MV-4-11 (cell line): ENCODE data around the gene ZNF689.
"Not testable (repeated sequence)": the region's sequence is repeated elsewhere in the genome, so short reads cannot be mapped to it uniquely, and the experiment has no call there.

ENCODE experiments used
- DNase-seq: peaks from one replicate; lab custom pipeline; 2025; lab: John Stamatoyannopoulos, UW

Gene ZNF689

DNA sequence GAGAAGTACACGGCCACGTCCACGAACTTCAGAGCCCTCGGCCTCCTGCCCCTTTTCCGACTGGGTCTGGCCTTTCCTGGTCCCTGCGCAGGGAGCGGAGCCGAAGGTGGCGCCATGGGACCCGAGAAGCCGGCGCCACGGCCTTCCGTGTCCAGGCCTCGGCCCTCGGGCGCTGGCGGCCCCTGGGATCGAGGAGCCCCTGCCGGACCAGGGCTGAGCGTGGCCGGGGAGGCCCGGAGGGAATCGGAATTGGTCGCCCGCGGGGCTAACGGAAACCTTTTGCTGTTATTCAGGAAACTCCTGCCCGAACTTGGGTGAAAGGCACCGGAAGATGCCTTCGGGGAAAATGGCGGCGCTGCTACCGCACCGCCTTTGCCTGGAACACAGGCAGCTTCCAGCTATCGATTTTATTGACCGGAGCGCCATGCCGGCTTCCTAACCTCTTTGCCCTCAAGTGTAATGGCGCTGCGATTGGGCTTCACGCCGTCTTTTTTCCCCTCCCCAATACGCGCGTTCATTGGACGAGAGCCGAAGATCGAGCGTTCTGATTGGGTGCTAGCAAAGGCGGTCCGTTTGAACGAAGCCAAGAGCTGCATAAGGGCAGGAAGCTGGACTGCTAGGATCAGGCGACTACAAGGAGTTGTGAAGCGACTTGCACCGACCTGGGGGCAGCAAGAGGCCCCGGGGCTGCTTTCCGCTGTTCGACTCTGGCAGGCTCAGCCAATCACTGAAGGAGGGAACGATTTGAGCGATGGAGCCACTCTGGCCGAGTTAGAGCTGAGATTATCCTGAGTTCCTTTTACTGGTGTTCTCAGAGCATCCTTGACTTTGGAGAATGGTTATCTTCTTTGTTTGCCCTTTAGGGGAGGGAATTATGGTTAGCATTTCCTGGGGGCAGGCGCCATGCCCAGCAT lies at the start of gene ZNF689:
TSS of gene ZNF689 (minus strand) at position 464 of the 914 bp plus-strand sequence. CDS start at position 116, 348 bp downstream.
- DNase-seq, result peak; percentile 96

DNA sequence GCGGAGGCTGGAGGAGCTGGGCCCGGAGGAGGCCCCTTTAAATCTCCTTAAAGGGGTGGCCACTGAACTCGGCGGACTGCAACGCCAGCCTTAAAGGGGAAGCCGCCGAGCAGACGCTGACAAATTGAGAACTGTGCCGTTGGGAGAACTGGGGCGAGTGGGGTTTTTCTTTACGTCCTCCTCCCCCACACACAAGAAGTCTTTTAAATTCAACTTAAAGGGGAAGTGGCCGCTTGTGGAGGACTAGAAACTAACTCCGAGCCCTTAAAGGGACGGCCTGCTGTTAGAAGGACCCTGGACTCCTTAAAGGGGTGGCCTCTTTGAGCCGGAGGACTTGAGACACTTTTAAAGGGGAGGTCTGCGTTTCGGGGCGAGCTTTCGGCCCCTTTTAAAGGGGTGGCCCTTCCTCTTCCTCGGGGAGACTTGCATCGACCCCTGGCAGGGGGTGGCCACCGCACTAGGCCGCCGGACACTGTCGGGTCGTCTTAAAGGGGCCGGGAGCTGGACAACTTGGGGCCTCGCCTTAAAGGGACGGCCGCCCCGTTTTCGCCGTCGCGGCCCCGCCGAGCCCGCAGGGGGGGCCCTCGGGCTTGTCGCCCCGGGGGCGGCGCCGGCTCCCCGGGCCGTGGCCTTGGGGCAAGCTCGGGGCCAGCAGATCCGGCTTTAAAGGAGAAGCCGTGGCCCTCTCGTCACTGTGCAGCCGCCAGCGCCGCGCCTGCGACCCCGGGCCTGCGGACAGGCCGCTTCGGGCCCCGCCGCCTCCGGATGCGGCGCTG lies 48.7 kb upstream of the ZNF689 start:
- DNase-seq, result peak; percentile 98

DNA sequence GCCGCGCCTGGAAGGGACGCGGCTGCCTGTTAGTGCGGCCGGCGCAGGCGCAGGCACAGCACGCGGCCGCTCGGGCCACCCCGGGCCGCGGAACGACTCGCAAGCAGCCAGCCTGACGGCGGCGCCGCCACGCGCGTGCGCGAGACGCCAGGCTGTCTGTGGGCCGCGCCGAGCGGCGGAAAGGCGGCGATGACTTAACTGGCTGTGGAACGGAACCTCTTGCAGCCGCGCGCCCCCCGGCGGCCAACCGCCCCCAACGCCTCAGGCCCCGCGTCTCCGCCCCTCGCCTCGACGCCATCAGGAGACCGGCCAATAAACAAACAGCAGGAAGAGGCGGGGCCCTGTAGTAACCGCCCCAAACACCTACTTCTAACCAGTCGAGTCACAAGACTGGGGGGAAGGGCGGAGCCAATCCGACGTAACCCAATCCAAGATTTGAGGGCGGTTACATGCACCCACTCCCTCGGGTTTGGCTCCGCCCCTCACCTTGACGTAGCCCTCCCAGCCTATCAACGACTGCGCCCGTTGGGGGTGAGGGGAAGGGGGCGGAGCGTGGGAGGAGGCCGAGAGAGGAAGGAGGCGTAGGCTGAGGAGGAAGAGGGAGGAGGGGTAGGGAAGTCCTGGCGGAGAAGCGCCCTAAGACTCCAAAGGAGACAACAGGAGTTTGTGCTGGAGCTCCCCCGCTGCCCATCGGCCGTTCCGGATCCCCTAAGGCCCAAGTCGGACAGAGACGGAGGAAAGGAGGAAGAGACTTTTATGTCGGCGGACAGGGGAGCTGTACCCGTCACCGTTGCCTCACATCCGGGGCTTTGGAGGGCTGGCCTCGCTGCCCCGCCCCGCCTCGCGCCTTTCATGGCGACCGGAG lies 47.9 kb upstream of the ZNF689 start, which contains the start of gene FBRS:
TSS of gene FBRS (plus strand) at position 566 of the 865 bp plus-strand sequence. CDS start 1,088 bp downstream, outside the sequence.
- peak; percentile 100 for DNase-seq

DNA sequence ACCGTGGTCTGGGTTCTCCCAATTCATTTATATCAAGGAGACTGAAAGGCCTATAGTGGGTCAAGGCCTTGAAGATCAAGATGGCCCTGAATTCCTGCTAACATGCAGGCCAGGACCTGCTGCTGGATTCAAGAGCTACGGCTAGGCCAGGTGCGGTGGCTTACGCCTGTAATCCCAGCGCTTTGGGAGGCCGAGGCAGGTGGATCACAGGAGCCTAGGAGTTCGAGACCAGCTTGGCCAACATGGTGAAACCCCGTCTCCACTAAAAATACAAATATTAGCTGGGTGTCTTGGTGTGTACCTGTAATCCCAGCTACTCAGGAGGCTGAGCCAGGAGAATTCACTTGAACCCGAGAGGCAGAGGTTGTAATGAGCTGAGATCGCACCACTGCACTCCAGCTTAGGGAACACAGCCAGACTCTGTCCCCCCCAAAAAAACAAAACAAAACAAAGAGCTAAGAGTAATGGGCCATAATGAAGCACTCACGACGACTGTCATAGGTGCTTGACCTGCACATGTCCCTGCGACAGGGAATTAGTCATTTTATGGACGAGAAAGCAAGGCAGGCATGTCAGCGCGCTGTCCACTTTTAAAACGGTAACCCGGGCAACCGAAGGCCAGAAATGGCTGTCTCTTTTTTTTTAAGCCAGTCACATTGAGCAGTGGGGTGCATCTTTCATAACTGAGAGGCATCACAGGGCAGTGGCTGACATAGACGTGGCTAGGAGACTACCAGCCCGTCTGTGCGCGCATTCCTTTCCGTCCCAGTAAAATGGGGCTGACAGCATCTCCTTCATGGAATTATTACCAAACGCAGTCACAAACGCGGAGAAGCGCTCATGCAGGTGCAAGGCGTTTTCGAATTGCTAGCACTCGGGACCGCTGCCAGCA lies 47.0 kb upstream of the ZNF689 start:
- DNase-seq, result no peak

DNA sequence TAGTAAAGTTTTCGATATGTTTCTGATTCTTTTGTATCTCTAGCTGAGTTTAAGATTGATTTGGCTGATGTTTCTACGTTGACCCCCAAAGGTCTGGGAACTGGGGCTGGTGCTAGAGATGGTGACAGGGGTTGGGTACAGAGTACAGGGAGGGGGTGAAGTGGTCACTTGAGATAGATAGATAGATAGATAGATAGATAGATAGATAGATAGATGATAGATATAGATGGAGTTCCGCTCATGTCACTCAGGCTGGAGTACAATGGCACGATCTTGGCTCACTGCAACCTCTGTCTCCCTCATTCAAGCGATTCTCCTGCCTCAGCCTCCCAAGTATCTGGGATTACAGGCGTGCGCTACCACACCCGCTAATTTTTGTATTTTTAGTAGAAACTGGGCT lies 46.2 kb upstream of the ZNF689 start:
- DNase-seq, result no peak

DNA sequence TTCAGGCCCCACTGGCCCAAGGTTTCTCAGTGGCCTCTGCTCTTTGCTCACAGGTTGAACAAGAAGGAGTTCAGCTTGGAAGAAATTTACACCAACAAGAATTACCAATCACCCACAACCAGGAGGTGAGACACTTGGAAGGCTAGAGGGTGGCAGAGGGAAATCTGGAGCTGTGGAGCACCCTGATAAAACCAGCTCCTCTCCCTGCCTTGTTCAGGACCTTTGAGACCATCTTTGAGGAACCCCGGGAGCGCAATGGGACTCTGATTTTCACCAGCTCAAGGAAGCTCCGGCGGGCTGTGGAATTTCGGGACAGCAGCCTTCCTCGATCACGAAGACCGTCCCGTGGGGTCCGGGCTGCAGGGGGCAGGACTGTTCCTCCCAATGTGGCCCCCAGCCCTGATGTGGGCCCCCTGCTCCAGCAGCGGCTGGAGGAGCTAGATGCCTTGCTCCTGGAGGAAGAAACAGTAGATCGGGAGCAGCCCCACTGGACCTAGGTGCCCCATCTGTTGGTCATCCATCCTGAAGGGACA lies 45.7 kb upstream of the ZNF689 start:
- no peak for DNase-seq

DNA sequence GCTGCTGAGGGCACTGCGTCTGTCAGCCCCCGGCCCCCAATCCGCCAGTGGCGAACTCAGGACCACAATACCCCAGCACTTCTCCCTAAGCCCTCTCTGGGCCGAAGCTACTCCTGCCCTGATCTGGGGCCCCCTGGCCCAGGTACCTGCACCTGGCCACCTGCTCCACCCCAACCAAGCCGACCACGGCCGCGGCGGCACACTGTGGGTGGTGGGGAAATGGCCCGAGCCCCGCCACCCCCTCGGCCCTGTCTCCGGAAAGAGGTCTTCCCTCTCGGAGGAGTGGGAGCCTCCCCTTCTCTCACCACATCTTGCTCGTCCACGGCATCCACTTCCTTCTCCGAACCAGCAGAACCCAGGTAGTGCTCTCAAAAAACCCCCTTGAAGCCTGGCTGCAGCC lies 44.7 kb upstream of the ZNF689 start:
- DNase-seq, result no peak

DNA sequence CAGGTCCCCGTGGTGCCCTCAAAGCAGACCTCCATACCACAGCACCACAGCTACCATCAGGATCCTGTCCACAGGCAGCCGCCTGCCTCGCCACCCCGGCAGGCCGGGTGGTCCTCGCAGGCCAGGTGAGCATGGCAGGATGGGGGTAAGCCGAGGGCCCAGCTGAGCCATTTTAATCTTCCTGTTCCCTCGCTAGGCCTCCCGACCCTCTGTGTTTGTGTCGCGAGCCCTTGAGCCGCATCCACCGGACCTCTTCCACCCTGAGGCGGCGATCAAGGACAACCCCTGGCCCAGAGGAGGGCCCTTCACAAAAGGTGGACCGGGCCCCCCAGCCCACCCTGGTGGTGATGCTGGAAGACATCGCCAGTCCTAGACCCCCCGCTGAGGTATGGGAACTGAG lies 42.5 kb upstream of the ZNF689 start:
- no peak for DNase-seq

DNA sequence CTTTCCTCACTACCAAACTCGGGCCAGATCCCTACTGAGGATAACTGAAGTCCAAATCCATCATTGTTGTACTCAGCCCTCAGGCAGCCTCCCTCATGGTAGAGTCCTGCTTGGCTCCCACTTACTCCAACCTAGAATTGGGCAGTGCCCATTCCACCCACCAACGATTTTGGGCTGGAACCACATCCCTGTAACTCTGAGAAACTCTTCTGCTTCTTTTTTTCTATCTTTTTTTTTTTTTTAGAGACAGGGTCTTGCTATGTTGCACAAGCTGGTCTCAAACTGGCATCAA lies 41.8 kb upstream of the ZNF689 start:
- DNase-seq, result no peak

DNA sequence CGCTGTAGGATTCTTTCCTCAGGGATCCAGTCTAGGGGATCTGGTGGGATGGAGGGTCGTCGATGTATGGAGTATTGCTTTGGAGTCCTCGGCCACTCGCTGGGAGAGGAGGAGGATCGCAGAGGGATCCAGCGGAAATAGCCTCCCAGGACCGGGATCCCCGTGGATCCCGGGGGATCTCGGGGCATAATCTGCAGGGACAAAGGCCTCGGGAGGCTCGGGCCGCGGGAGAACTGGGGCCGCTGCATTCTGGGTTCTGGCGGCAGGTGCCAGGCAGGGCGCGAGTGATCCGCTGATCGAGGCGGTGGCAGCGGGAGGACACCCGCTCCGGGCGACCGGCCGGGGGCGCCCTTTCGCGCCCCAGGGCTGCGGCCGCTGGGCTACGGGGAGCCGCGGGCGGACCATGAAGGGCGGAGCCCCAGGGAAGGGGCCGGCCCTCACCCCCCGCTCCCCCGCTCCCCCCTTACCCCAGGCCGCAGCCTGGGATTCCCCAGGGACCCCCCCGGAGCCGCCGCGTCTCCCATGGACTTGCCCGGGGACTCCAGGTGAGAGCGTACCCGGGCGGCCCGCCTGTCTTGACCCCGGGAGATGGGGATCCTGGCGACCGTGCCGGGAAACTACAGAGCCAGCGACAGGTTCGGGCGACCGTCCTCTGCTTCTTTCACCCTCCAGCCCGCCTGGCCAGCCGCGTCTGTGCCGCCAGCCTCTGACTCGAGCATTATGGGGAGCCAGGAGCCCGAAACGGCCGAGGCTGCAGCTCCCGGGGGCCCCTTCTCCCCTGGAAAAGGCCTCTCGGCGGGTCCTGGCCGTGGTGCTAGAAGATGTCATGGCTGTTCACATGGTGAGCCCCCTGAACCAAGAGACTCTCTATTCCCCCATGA lies 41.2 kb upstream of the ZNF689 start:
- DNase-seq, result peak; percentile 63

DNA sequence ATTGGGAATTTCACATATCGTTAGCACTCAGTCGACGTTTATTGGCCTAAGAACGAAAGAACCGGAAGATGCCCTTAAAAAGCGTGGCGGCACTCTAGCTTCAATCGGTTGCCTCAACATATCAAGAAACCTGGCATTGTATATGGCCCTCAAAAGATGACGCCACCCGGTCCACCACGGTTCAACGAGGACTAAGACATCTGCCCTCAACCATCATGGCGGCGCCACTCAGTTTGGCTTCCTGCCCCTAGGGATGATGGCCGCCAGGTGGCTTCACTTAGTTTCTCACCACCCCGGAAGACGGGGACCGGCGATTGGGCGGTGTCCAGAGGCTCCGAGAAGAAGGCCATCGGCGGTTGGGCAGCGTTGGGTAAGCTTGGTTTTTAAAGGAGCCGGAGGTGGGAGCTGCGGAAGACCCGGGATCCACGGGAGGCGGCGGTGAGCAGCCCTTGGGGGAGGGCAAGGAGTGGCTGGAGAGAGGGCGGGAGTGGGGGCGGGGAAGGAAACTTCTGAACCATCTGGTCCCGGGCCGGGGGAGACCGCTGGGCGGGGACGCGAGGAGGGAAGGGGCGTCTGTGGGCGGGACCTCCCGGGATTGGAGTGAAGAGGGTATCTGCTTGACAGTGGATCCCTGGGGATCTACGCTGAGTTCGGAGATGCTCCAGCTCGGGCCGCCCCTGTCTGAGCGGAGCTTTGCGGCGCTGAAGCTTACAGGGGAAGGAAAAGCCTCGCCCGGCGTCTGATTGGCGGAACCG lies 40.4 kb upstream of the ZNF689 start, which contains the start of gene PRR14:
TSS of gene PRR14 (plus strand) at position 592 of the 755 bp plus-strand sequence. CDS start 686 bp downstream, outside the sequence.
- peak; percentile 100 for DNase-seq

DNA sequence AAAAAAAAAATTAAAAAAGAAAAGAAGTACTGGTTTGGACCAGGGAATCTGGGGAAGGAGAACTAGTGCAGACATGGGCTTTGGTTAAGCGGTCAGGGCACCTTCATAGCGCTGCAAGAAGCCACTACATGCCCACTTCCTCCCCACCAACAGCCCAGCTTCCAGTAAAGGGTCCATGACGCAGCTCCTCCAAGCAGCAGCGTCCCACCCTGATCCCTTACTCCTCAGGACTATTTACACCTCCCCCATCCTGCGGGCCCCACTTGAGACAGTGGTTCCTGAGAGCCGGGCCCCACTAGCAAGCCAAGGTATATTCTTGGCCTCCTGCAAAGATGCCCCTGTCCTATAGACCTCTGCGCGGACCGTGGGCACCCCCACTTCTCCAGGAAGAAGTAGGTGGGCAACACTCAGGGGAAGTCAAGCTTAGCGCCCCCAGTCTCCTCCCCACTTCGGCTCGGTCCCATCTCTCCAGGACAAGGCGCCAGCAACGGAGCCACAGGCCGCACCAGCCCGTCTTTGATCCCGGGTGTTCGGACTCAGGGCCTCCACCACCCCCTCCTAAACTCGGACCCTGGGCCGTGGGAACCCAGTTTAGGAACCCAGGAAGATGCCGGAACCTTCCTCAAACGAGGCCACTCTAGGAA lies 39.7 kb upstream of the ZNF689 start:
- peak; percentile 72 for DNase-seq

DNA sequence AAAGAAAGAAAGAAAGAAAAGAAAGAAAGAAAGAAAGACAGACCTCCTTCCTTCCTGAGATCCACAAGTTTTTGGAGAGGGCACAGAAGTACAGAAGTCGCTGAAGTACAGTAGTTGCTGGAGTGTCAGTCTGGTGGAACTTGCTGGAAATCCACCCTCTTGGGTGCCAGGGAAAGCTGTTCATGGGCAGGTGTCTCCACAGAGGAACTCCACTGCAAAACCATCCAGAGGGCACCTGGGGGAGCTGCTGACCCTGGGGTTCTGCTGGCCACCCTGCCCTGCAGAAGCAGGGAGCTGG lies 37.0 kb upstream of the ZNF689 start:
- DNase-seq, result no peak

DNA sequence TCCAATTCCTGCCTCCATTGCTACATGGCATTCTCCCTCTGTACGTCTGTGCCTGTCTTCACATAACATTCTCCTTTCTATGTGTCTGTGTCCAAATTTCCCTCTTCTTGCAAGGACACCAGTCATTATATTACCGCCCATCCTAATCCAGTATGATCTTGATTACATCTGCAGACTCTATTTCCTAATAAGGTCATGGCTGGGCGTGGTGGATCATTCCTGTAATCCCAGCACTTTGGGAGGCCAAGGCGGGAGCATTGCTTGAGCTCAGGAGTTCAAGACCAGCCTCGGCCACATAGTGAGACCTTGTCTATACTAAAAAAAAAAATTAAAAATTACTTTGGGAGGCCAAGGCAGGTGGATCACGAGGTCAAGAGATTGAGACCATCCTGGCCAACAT lies 35.5 kb upstream of the ZNF689 start:
- no peak for DNase-seq

DNA sequence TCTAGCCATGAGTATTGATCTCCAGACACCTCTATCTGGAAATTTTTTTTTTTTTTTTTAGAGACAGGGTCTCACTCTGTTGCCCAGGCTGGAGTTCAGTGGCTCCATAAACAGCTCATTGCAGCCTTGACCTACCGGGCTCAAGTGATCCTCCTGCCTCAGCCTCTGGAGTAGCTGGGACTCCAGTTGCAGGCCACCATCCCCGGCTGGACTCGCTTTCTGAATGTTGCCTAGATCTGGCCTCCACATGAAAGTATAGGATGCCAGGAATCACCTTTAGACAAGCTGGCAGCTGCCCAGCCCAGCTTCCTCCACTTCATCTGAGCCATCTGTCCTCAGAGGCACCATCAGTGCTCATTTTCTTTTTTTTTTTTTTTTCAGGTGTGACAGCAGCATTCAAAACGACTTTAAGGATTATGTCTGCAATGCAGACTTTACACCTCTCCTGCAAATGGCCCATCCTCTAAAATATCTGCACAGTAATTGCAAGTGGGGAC lies 34.2 kb upstream of the ZNF689 start:
- DNase-seq, result no peak

DNA sequence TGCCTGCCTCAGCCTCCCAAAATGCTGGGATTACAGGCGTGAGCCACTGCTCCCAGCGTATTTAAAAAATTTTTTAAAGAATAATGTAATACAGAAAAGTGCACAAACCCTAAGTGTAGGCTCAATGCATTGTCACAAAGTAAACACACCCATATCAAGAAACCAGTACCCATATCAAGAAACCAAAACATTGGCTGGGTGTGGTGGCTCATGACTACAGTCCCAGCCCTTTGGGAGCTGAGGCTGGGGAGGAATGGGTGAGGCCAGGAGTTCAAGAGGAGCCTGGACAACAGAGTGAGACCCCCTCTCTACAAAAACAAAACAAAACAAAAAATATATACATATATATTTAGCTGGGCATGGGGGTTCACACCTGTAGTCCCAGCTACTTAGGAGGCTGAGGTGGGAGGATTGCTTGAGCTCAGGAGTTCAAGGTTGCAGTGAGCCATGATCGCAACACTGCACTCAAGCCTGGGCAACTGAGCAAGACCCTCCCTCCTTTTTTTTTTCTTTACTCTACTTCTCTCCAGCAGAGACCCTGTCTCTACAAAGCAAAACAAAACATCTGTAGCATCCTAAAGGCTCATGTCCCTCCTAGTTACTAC lies 31.3 kb upstream of the ZNF689 start:
- DNase-seq, result no peak

DNA sequence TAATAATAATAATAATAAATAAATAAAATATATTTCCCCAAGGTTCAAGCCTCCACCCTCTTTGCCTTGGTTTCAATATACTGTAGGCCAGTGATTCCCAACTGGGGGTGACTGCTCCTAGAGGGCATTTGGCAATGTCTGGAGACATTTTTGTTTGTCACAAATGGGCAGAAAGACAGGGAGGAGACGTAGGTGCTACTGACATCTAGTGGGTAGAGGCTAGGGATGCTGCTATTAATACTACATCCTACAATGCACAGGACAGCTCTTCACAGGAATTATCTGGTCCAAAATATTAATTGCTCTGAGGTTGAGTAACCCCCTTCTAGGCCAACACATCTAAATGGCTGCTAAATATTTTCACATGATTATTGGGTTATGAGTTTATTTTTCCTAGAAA lies 27.8 kb upstream of the ZNF689 start:
- peak; percentile 70 for DNase-seq

DNA sequence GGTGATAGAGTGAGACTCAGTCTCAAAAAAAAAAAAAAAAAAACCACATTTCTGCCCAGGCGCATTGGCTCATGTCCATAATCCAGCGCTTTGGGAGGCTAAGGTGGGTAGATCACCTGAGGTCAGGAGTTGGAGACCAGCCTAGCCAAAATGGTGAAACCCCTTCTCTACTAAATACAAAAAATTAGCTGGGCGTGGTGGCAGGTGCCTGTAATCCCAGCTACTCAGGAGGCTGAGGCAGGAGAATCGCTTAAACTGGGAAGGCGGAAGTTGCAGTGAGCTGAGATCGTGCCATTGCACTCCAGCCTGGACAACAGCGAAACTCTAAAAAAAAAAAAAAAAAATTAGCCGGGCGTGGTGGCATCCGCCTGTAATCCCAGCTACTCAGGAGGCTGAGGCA lies 26.9 kb upstream of the ZNF689 start:
- not testable (repeated sequence) for DNase-seq
